Upper lobe of right lung (tissue), 1 donor: Measurements from ENCODE around the gene TGM2. TPM values are rescaled to one million over a fixed set of nuclear protein-coding genes. Genes with fewer than 3 reads are reported as not detected.

Experiments used
- ATAC-seq: fragments of 200-7000 bp; cut with Tn5 transposase; one replicate; pipeline ENCODE4 v1.9.1; 2020; ENCODE audit warnings: mild to moderate bottlenecking, moderate library complexity
- DNase-seq: peaks from one replicate; pipeline ENCODE4 v3.0.0-alpha.2; 2020
- H3K27ac ChIP-seq: fragments of 200-600 bp; one replicate; pipeline ENCODE4 v1.8.0; 2022
- H3K27me3 ChIP-seq: fragments of 200-600 bp; one replicate; pipeline ENCODE4 v1.8.0; 2022; ENCODE audit warnings: mild to moderate bottlenecking
- H3K36me3 ChIP-seq: fragments of 200-600 bp; one replicate; pipeline ENCODE4 v1.8.0; 2022
- H3K4me1 ChIP-seq: fragments of 200-600 bp; one replicate; pipeline ENCODE4 v1.8.0; 2022
- H3K4me3 ChIP-seq: fragments of 200-600 bp; one replicate; pipeline ENCODE4 v1.8.0; 2022; ENCODE audit warnings: mild to moderate bottlenecking
- H3K9me3 ChIP-seq: fragments of 200-600 bp; one replicate; pipeline ENCODE4 v1.8.0; 2022
- intact Hi-C: fragments of 100-400 bp; cut with DNase I; formaldehyde crosslinking; loops from one replicate; pipeline ENCODE4 v1.11.0; 2022
- total RNA-seq: library from RNA; stranded (reverse); fragmentation: NEBNext Ultra II Directional; extraction: Animal tissue kit (Norgen Biotek cat#: 25700); gene quantifications from one replicate; pipeline ENCODE4 v1.2.1, GENCODE V29; 2021
- TF ChIP-seq, protein P1 (sequence below): fragments of 200-600 bp; IDR thresholded peaks from one replicate; pipeline ENCODE4 v1.8.0; 2022; ENCODE audit warnings: antibody characterized with exemption
- donor health status: DM: no; HTN: yes; CAD: no; lungs with severe emphysema.

TGM2 gene
- total RNA-seq, 1 donor from 2014 or later, result 562 TPM

DNA sequence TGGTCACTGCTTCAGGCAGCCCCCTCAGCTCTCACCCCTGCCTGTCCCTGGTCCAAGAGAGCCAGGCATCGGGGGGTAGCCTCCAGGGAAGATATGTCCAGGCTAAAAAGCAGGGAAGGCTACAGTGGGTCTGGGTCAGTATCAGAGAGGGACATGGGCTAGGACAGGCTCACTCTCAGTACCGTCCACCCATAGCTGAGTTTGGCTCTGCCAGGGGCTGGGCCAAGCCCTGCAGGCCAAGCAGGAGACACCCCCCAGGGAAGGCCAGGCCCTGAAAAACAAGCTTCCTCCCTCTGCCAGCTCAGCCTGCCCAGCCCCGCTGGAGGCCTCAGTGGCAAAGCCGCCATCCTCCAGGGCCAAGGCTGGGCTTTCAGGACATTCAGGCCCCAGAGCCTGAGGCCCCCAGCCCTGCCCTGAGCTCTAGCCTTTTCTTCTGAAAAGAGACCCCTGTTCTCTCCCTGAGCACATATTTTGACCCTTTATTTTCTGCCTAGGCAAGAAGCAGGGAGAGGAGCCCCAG lies 28.6 kb upstream of the TGM2 start:
- Histone ChIP-seq H3K27me3 (no peaks in the 10 kb centered on the region), H3K36me3 (no peaks in the 10 kb centered on the region), H3K9me3 (no peaks in the 10 kb centered on the region), H3K4me1 (peaks cover 19% of the 10 kb centered on the region), H3K27ac (no peak overlapping the region), H3K4me3 (no peak overlapping the region)
- DNase-seq (no peak), ATAC-seq (no peak)
- intact Hi-C loops, result no loop called here
- TF ChIP-seq, protein P1, sequence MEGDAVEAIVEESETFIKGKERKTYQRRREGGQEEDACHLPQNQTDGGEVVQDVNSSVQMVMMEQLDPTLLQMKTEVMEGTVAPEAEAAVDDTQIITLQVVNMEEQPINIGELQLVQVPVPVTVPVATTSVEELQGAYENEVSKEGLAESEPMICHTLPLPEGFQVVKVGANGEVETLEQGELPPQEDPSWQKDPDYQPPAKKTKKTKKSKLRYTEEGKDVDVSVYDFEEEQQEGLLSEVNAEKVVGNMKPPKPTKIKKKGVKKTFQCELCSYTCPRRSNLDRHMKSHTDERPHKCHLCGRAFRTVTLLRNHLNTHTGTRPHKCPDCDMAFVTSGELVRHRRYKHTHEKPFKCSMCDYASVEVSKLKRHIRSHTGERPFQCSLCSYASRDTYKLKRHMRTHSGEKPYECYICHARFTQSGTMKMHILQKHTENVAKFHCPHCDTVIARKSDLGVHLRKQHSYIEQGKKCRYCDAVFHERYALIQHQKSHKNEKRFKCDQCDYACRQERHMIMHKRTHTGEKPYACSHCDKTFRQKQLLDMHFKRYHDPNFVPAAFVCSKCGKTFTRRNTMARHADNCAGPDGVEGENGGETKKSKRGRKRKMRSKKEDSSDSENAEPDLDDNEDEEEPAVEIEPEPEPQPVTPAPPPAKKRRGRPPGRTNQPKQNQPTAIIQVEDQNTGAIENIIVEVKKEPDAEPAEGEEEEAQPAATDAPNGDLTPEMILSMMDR, result no peak

GRCh38 chr20:38192323-38192885 lies 27.3 kb upstream of the TGM2 start:
- Histone ChIP-seq H3K4me1 (peaks cover 14% of the 10 kb centered on the region), H3K4me3 (no peak overlapping the region), H3K27ac (no peak overlapping the region), H3K36me3 (no peaks in the 10 kb centered on the region), H3K27me3 (no peaks in the 10 kb centered on the region), H3K9me3 (no peaks in the 10 kb centered on the region)
- TF ChIP-seq, protein P1, result no peak
- intact Hi-C loops, result no loop called here
- no peak for ATAC-seq
- DNase-seq, result no peak

- Histone ChIP-seq H3K4me3 (no peak overlapping the region), H3K27me3 (no peaks in the 10 kb centered on the region), H3K9me3 (no peaks in the 10 kb centered on the region), H3K36me3 (no peaks in the 10 kb centered on the region), H3K4me1 (peaks cover 7% of the 10 kb centered on the region), H3K27ac (peak overlapping the region; percentile 3)
- ATAC-seq (peak; percentile 63), DNase-seq (no peak)
- intact Hi-C loops, result no loop called here
- TF ChIP-seq, protein P1, result no peak
Observed at GRCh38 chr20:38191654-38192053, 26.6 kb upstream of the TGM2 start.

DNA sequence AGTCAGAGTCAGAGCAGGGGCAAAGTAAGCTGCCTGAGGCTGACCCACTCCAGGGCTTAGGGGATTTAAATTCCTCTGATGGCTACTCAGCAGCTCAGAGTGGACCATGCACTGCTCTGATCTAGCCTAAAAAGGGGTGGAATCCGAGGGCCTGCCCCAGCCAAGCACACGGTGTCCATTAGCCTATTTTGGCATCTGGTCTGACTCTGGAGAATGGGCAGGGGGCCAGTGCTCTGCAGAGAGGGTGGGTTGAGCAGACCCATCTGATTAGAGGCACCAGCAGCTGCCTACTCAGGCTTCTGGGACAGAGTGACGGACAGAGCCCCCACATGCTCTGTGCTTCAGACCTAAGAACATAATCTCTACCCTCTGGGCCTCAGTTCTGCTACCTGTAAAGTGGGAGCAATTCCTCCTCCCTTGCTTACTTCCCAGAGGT lies 25.9 kb upstream of the TGM2 start:
- H3K27ac ChIP-seq, result peak overlapping the region; percentile 3
- DNase-seq, result no peak

DNA sequence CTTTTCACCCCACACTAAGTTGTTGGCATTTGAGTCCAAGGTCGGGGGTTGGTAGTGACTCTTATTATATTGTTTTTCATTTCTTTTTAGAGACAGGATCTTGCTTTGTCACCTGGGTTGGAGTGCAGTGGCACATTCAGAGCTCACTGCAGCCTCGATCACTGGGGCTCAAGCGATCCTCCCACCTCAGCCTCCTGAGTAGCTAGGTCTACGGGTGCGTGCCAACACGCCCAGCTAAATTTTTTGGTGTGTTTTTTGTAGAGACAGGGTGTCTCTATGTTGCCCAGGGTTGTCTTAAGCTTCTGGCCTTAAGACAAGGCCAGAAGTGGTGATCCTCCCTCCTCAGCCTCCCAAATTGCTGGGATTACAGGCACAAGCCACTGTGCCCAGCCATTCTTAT lies 25.1 kb upstream of the TGM2 start:
- intact Hi-C loops, result no loop called here
- Histone ChIP-seq H3K4me3 (no peak overlapping the region), H3K27ac (no peak overlapping the region), H3K27me3 (no peaks in the 10 kb centered on the region), H3K36me3 (no peaks in the 10 kb centered on the region), H3K9me3 (no peaks in the 10 kb centered on the region), H3K4me1 (no peaks in the 10 kb centered on the region)
- no peak for ATAC-seq
- DNase-seq, result no peak
- TF ChIP-seq, protein P1, result no peak

More for the DNA sequence above, 25.9 kb upstream of the TGM2 start:
- ATAC-seq, result no peak
- Histone ChIP-seq H3K4me3 (no peak overlapping the region), H3K36me3 (no peaks in the 10 kb centered on the region), H3K27me3 (no peaks in the 10 kb centered on the region), H3K4me1 (no peaks in the 10 kb centered on the region), H3K9me3 (no peaks in the 10 kb centered on the region)
- TF ChIP-seq, protein P1, result no peak
- intact Hi-C loops, result no loop called here
